GM19467 (cell line): ENCODE data around the gene PGBD4.

Experiments
- ATAC-seq: cut with Tn5 transposase; IDR thresholded peaks from one replicate; pipeline ENCODE4 v1.9.1; 2021; ENCODE audit warnings: mild to moderate bottlenecking, moderate library complexity; ENCODE audit not compliant: unreplicated experiment

PGBD4 gene

DNA sequence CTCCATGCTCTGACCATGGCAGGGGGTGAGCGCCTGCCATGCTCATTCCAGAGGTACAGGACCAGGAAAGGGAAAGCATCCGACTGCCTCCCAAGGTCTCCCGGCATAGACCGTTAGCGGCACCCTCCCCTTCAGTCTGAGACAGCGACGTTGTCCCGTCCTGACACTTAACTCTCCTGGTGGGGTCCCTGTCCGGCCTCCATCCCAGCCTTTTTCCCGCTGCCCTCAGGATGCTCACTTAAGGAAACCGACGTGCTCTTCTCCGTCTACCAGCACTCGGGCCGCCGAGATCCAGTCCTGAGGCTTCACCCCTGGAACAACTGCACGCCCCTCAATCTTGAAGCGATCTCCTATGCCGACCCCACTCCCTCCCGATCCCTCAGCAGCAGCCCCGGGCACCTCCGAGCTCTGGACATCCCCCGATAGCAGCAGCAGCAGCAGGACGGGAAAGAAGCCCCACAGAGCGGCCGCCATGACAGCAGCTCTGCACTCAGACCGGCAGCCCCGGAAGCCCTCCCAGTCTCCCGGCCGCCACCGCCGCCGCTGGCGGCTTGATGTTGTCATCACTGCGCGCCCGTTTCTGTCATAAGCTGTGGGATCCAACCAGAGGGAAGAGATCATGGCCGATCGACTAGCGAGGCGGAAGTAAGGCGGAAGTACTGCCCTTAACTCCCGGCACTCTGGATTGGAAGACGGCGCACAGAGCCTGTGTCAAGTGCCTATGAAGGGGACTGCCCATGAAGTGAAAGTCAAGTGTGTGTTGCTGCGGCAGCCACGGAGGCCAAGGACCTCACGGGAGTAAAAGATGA is at the start of gene PGBD4, which contains the start of gene EMC7:
Gene PGBD4 (plus strand): TSS at position 718 of the 809 bp plus-strand sequence. CDS start 449 bp downstream, outside the sequence.
Gene EMC7 (minus strand): TSS at position 497 of the 809 bp plus-strand sequence. CDS start 23 bp downstream, at position 474.
- ATAC-seq = peak; percentile 98

DNA sequence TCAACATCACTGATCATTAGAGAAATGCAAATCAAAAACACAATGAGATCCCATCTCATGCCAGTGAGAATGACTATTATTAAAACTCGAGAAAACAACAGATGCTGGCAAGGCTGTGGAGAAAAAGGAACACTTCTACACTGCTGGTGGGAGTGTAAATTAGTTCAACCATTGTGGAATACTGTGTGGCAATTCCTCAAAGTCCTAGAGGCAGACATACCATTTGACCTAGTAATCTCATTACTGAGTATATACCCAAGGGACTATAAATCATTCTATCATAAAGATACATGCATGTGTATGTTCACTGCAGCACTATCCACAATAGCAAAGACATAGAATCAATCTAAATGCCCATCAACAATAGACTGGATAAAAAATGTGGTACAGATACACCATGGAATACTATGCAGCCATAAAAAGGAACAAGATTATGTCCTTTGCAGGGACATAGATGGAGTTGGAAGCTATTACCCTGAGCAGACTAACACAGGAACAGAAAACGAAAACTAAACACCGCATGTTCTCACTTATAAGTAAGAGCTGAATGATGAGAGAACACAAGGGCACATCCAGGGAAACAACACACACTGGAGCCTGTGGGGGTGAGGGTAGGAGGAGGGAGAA is 47.7 kb upstream of the PGBD4 start:
- ATAC-seq = no peak

DNA sequence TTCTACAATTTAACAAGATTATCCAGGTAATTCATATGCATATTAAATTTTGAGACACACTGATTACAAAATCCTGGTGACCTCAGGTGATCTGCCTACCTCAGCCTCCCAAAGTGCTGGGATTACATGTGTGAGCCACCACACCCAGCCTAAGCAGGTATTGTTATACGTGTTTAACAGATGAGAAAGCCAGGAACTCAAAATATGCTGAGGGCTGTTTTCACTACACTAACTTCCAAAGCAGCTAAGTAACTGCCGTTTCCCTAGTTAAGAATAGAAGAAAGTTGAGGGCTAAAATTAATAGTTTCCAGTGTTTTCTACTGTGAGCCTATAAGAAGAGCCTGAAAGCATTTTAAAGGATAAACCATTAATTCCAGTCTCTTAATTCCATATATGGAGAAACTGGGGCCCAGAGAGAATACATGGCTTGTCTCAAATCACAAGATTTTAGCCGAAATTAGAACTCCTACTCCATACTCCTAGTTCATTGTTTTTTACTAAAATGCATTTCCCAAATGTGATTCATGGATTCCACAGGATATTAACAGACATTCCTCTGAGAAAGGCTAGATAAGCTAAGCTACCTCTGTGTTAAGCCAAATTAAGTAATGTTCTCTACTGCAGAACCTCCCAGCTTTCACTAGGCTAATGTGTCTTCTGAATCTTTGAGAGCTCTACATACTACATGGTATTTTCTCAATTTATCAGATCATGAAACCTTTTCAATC is 45.9 kb upstream of the PGBD4 start:
- ATAC-seq = no peak

DNA sequence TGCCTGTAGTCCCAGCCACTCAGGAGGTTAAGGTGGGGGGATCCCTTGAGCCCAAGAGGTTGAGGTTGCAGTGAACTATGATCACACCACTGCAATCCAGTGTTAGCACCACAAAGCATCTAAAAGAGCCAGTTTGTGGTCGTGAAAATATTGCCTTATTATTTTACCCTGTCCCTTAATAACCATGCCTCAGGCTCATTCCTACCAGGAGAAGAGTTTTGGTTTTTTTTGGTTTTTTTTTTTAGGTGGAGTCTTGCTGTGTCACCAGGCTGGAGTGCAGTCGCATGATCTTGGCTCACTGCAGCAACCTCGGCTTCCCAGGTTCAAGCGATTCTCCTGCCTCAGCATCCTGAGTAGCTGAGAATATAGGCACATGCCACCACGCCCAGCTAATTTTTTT is 45.0 kb upstream of the PGBD4 start:
- no peak for ATAC-seq

DNA sequence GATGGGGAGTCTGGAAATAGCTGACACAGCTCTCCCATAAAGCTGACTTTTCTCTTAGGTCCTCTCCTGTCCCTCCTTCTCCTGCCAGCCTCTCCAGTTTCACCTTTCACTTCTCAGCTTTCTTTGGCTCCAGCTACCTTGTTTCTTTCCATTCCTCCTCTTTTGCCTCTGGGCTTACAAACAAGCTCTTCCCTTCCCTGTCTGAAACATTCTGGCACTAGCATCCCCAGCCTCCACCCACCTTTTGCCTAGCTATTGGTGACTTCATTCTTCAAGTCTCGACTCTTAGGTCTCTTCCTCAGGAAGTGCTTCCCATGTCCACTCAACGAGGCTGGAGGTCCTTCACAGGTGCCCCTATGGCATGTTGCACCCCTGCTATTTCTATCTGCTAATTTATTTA is 42.4 kb upstream of the PGBD4 start:
- ATAC-seq = no peak

DNA sequence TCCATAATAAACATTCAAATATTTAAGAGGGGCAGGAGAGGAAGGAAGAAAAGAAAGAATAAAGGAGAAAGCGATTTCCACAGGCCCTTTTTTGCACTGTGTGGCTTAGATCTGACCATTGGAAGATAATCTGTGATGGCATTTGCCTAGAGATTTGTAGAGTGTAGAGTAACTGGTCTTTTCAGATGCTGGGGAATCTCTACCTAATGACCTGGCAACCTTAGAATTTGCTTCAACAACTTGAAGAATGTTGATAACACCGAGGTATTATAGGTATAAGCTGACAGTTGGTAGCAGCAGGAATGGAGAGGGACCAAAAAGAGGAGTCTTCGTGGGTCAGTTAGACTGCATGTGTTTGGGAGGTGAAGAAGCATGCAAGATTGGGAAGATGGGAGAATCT is 41.9 kb upstream of the PGBD4 start:
- ATAC-seq = no peak

DNA sequence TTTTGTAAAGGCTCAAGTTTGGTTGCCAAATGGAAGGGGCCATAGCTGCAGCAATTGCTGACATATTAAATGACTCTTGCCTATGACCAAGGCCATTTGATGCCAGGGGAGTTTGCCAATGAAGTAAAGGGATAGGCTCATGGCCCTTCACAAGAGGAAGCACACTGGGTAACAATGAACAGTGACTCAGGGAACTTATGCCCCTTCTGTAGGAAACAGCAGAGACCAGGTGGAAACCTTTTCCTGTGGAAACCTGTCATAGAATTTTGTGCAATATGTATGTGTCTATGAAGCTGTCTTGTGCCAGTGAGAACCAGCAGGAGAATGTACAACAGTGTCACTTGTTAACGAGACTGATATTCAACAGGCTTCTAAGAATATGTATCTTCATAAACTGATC is 37.4 kb upstream of the PGBD4 start:
- no peak for ATAC-seq

DNA sequence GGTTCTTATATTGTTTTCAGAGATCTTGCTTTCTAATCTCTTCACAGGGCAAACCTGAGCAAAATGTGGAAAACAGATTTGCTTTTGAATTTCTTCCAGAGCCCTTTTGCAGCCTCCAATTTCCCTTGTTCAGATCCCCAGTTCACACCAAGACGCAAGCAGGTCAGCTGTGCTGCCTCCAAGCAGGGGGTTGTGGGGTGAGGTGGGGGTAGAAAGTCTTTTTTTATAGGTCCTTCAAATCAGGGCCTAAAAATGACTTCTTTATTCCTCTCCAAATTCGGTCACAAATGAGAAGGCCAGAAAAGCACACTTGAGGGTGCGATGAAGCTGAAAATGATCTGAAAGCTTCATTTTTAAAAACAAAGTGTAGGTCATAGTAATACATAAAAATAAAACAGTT is 36.6 kb upstream of the PGBD4 start:
- no peak for ATAC-seq

DNA sequence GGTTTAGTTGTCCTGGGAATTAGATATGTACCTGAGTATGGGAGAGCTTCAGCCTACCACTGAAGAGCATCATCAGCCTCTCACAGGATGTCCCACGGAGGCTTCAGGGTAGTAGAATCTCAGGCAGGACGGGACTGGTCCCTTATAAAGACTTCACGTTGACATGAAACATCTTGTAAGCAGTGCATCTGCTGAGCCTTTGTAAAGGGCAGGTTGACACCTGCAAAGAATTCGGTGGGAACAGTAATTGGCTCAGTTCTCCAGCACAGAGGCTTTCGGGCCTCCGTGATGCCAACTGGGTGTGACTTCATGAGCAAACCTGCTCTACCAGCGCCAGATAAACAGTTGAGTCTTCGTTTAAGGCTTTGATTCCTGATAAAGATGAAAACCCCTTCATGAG is 35.9 kb upstream of the PGBD4 start:
- ATAC-seq = no peak

DNA sequence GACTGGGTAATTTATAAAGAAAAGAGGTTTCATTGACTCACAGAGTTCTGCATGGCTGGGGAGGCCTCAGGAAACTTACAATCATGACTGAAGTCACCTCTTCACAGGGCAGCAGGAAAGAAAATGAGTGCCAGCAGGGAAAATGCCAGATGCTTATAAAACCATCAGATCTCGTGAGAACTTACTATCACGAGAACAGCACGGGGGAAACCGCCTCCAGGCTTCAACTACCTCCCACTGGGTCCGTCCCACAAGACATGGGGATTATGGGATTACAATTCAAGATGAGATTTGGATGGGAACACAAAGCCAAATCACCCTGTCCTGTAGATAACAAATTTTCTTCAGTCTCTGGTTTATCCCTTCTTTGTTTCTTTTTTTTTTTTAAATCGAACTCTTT is 31.9 kb upstream of the PGBD4 start:
- ATAC-seq = no peak

DNA sequence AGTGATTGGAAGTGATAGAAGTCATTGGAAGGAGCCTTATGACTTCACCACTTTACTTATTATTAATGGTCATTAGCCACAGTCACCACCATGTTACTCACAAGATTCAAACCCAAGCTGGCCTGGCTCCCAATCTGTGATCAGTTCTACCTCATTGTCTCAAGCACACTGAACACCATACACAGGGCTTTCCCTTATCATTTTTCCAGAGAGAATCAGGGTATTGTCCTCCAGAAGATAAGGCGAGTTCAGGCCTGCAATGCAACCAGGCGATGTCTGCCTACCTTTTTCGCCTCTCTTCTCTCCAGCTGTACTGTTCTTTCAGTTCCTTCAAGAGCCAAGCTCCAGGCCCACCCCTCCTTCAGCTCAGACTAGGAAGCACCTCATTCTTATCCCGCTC is 25.1 kb upstream of the PGBD4 start:
- ATAC-seq = no peak

DNA sequence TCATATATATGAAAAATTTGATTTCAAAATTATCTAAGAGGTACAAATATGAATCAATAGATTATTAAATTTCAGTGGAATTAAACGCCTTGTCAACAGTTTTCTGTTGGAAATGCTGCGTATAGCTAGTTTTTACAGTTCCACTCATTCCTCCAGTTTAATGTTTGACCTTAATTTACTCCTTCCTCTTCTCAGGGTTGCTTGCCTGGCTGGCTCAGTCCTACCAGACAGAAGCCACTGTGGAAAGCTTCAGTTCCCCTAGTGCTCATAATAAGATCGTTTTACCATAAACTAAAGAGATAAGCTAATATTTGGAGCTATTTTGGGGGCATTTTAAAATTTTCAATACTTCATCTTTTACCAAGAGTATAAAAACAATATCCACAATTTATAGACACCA is 23.0 kb upstream of the PGBD4 start:
- no peak for ATAC-seq

DNA sequence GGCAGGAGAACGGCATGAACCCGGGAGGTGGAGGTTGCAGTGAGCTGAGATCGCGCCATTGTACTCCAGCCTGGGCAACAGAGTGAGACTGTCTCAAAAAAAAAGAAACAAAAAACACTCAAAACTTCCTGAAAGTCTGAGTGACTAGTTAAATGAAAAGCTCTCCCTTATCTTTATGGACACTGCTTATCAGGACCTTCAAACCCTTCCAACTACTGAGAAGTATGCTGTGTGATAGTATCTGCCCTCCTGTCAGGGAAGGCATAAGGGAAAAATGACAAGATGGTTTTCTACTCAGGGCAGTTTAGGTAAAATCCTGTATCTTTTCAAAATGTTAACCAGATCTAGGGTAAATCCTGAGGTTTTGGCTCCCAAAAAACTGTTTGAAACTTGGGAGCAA is 22.0 kb upstream of the PGBD4 start:
- no peak for ATAC-seq

DNA sequence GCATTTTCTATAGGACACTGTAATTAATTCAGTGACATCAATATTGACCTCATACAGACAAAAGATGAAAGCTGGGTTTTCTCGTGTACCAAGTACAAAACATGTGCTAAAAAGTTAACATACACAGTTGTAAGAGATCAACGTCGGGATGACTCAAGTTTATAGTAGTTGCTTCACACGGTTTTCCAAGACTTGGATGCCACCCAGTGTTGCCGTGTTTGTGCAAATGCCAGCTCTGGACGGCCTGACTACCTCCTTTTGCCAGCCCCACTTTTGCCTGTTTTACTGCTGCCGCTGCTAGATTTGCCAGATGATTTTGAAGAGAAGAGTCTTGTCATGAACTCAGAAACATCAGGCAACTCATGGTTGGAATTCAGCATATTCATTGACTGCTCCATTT is 17.8 kb upstream of the PGBD4 start:
- no peak for ATAC-seq

DNA sequence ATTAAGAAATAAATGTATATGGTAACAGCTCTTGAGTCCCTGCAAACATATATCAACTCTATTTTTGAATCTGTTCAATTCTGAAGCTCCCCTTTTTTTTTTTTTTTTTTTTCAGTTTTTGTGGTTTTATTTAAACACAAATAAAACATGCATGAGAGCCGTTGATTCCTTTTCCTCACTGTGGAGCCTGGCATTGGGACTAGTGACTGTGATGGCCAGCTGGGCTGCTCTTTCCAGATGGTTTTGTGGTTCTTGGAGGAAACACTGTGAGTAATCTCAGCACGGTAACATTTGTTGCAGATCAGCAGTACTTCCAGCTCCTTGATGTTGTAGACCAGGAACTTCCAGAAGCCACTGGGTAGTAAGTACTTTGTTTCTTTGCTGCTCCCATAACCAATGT is 16.1 kb upstream of the PGBD4 start:
- no peak for ATAC-seq

DNA sequence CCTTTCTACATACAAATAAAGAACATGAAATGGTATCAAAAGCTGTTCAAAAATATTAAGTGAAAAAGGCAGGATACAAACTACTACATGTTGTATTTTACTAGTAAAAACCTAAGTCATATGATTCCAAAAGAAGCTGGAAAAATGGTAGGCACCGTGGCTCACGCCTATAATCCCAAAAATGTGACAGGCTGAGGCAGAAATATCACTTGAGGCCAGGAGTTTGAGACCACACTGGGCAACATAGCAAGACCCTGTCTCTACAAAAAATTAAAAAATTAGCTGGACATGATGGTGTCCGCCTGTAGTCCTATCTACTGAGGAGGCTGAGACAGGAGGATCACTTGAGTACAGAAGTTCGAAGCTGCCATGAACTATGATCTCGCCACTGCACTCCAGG is 2.0 kb upstream of the PGBD4 start:
- ATAC-seq = no peak

DNA sequence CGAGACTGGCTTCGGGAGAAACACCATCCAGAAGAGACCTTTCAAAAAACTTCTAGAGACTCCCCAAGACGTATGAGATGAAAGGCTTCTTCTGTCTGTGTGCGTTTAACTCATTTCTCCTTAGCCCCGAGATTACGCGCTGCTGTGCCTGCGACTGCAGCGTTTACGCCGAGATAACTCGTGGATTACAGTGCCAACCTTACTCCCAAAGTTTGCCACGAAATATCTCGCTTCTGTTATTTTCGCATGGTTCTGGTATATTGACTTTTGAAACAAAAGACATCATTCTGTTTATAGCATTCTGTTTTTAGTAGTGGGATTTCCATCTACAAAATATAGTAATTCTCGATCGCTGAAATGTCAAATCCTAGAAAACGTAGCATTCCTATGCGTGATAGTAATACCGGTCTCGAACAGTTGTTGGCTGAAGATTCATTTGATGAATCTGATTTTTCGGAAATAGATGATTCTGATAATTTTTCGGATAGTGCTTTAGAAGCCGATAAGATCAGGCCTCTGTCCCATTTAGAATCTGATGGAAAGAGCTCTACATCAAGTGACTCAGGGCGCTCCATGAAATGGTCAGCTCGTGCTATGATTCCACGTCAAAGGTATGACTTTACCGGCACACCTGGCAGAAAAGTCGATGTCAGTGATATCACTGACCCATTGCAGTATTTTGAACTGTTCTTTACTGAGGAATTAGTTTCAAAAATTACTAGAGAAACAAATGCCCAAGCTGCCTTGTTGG is 467 bp downstream of the PGBD4 start:
- no peak for ATAC-seq

DNA sequence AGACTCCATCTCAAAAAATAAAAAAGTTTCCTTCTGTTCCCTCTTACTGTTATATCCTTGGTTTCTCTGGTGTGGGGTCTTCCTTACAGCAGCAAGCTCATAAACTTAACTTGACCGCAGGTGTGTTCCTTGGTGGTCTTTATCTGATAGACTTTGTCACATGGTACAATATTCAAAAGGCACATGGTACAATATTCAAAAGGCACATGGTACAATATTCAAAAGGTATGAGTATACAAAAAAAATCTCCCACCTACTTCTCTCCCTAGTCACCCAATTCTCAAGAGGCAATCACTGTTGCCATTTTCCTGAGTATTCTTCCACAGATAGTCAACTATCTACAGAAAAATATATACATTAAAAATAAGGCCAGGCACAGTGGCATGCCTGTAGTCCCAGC is 4.5 kb downstream of the PGBD4 start:
- ATAC-seq = no peak

DNA sequence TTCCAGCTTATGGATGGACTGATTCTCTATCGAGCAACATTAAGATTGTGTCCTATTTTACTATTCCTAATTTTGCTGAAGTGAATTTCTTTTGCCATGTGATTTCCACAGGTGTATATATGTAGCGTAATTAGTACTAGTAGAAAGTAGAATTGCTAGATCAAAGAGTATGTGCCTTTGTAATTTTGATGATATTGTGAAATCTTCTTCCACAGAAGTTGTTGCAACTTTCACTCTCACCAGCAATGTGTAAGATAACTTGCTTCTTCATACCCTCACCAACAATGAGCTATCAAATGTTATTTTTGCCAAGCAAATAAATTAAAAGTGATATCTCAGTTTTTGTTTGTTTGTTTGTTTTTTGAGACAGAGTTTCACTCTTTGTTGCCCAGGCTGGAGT is 5.4 kb downstream of the PGBD4 start:
- ATAC-seq = no peak

DNA sequence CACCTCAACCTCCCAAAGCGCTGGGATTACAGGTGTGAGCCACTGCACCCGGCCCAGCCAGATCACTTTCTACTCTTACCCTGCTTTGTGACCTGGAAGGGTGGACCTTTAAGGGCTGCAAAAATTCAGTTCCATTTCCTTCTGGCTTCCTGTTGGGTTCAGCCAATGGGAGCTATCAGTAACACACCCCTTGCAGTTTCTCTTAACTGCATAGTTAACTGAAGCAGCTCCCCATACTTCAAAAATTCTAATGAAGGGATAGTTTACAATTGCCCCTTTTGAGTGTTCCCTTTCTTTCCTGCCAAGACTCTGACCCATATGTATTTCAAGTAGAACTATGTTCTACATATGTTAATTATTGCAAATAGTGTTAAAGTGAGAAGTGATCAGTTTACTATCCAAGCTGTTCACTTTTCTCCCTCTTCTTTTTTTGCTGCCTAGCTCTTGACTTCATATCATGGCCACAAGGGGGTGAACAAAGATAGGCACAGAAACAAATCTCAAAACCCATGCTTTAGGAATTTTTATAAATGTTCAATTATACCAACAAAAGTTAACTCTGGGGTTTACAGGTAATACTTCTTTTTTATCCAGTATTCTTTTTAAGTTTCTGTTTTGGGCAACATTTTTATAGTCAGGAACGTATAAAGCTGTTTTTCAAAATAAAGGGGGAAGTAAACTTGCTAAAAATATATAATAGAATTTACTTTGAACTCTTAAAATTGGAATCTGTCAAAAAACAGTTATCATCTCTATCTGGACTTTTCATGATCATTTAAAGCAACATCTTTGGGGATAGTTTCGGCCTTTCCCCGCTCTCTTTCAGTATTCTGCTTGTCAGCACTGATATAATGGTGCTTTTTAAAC is 8.1 kb downstream of the PGBD4 start:
- ATAC-seq = no peak
